IMR-90 (cell line): Measurements from ENCODE around the gene CDRT4. TPM values are rescaled to one million over a fixed set of nuclear protein-coding genes. Genes with fewer than 3 reads are reported as not detected.

Experiments
- ATAC-seq: fragments of 200-7000 bp; cut with Tn5 transposase; 2 replicates; pipeline ENCODE4 v1.9.1; 2020; ENCODE audit warnings: low read depth, mild to moderate bottlenecking, moderate library complexity
- BruUV-seq: library from RNA; stranded (reverse); fragments of 400-500 nt; replicated peaks from 2 replicates; lab custom pipeline; 2021; lab: Mats Ljungman, UMichigan
- CTCF ChIA-PET: fragments of 300-600 bp; formaldehyde crosslinking; extraction: SDS; loops from one replicate; lab custom pipeline; 2021; ENCODE audit warnings: antibody characterized with exemption; lab: Yijun Ruan, JAX
- POLR2A ChIA-PET: fragments of 300-600 bp; sonication (Branson Sonifier 250); formaldehyde crosslinking; loops from one replicate; lab custom pipeline; 2022; ENCODE audit warnings: antibody characterized with exemption; ENCODE audit not compliant: unreplicated experiment; lab: Charles Lee
- DNase-seq: peaks from one replicate; pipeline ENCODE4 v3.0.0; 2013
- H2AFZ ChIP-seq: replicated peaks from 2 replicates; pipeline ENCODE3; 2013; ENCODE audit warnings: low read length, mild to moderate bottlenecking; ENCODE audit not compliant: poor library complexity
- H2AK5ac ChIP-seq: 2 replicates; pipeline ENCODE4 v1.6.1; 2013; ENCODE audit warnings: low read depth, low read length, inconsistent platforms
- H2AK9ac ChIP-seq: replicated peaks from 2 replicates; pipeline ENCODE3; 2013; ENCODE audit warnings: mild to moderate bottlenecking, low read depth, low read length, moderate library complexity; ENCODE audit not compliant: poor library complexity
- H2BK120ac ChIP-seq: 2 replicates; pipeline ENCODE4 v1.6.1; 2013; ENCODE audit warnings: low read depth, low read length, inconsistent platforms
- H2BK15ac ChIP-seq: 3 replicates; pipeline ENCODE4 v1.6.1; 2013; ENCODE audit warnings: low read depth, low read length, inconsistent platforms
- H2BK20ac ChIP-seq: 2 replicates; pipeline ENCODE4 v1.6.1; 2013; ENCODE audit warnings: low read depth, mild to moderate bottlenecking, inconsistent platforms, low read length, moderate library complexity
- H2BK5ac ChIP-seq: 2 replicates; pipeline ENCODE4 v1.6.1; 2013; ENCODE audit warnings: mild to moderate bottlenecking, low read depth, low read length, inconsistent platforms; ENCODE audit not compliant: poor library complexity, severe bottlenecking
- H3K14ac ChIP-seq: replicated peaks from 2 replicates; pipeline ENCODE4 v1.6.1; 2013; ENCODE audit warnings: low read depth, low read length, inconsistent platforms
- H3K18ac ChIP-seq: 2 replicates; pipeline ENCODE4 v1.6.1; 2013; ENCODE audit warnings: low read depth, low read length, control low read depth
- H3K23ac ChIP-seq: 2 replicates; pipeline ENCODE4 v1.6.1; 2013; ENCODE audit warnings: low read depth, low read length, inconsistent platforms
- H3K27ac ChIP-seq: 2 replicates; pipeline ENCODE4 v1.5.1; 2013; ENCODE audit warnings: mild to moderate bottlenecking, control low read depth, low read length; ENCODE audit not compliant: insufficient read depth
- H3K27me3 ChIP-seq: 2 replicates; pipeline ENCODE4 v1.6.1; 2013; ENCODE audit warnings: low read length; ENCODE audit not compliant: control insufficient read depth, insufficient read depth
- H3K36me3 ChIP-seq: 2 replicates; pipeline ENCODE4 v1.6.1; 2013; ENCODE audit warnings: low read length, mixed read lengths; ENCODE audit not compliant: control insufficient read depth, insufficient read depth
- H3K4ac ChIP-seq: 2 replicates; pipeline ENCODE4 v1.6.1; 2013; ENCODE audit warnings: low read depth, low read length, inconsistent platforms
- H3K4me1 ChIP-seq: 2 replicates; pipeline ENCODE4 v1.6.1; 2013; ENCODE audit warnings: low read length, mixed read lengths; ENCODE audit not compliant: control insufficient read depth, insufficient read depth
- H3K4me2 ChIP-seq: 2 replicates; pipeline ENCODE4 v1.6.1; 2013; ENCODE audit warnings: low read depth, mild to moderate bottlenecking, control low read depth, low read length, moderate library complexity
- H3K4me3 ChIP-seq: 2 replicates; pipeline ENCODE4 v1.5.1; 2013; ENCODE audit warnings: low read depth, mild to moderate bottlenecking, control low read depth, low read length, moderate library complexity; ENCODE audit not compliant: insufficient read depth
- H3K56ac ChIP-seq: 2 replicates; pipeline ENCODE4 v1.6.1; 2013; ENCODE audit warnings: low read length, inconsistent platforms; ENCODE audit not compliant: insufficient read depth; ENCODE audit errors: extremely low read depth
- H3K79me1 ChIP-seq, 2 experiments: 2 replicates each; pipeline ENCODE4 v1.6.1; 2013; ENCODE audit warnings: low read length in 2 of 2, inconsistent platforms in 1 of 2, low read depth in 1 of 2
- H3K9ac ChIP-seq: 2 replicates; pipeline ENCODE4 v1.6.1; 2013; ENCODE audit warnings: low read depth, low read length, control low read depth
- H3K9me1 ChIP-seq: 2 replicates; pipeline ENCODE4 v1.6.1; 2013; ENCODE audit warnings: low read length, inconsistent platforms; ENCODE audit not compliant: insufficient read depth
- H3K9me3 ChIP-seq: 2 replicates; pipeline ENCODE4 v1.6.1; 2013; ENCODE audit warnings: low read length; ENCODE audit not compliant: control insufficient read depth, insufficient read depth
- H4K20me1 ChIP-seq: 2 replicates; pipeline ENCODE4 v1.6.1; 2013; ENCODE audit warnings: low read length, inconsistent platforms; ENCODE audit not compliant: insufficient read depth
- H4K5ac ChIP-seq: 2 replicates; pipeline ENCODE4 v1.6.1; 2013; ENCODE audit warnings: mild to moderate bottlenecking, low read depth, low read length, control low read depth
- H4K8ac ChIP-seq, 2 experiments: 2 replicates each; pipeline ENCODE4 v1.6.1; 2013; ENCODE audit warnings: low read depth in 2 of 2, low read length in 2 of 2, control low read depth in 1 of 2, inconsistent platforms in 1 of 2
- H4K91ac ChIP-seq: 2 replicates; pipeline ENCODE4 v1.6.1; 2013; ENCODE audit warnings: low read depth, low read length, inconsistent platforms; ENCODE audit not compliant: insufficient read depth
- MAFK ChIP-seq: IDR thresholded peaks from 2 replicates; pipeline ENCODE4 v1.6.1; 2012; ENCODE audit warnings: low read depth, low read length, improper control_type of control experiment
- RCOR1 ChIP-seq: IDR thresholded peaks from 2 replicates; pipeline ENCODE4 v1.6.1; 2012; ENCODE audit warnings: mild to moderate bottlenecking, low read length, improper control_type of control experiment; ENCODE audit not compliant: insufficient replicate concordance
- SMC3 ChIP-seq: fragments of 150-350 bp; IDR thresholded peaks from 2 replicates; pipeline ENCODE4 v1.6.1; 2016; ENCODE audit warnings: low read depth, mild to moderate bottlenecking, antibody characterized with exemption, low read length, moderate library complexity
- dilution Hi-C: fragments of 300-500 bp; cut with HindIII; formaldehyde crosslinking; loops from one replicate; pipeline ENCODE4 v1.14.3; 2018; ENCODE audit warnings: low sequenced_read_pairs; ENCODE audit not compliant: unreplicated experiment
- in situ Hi-C: fragments of 300-500 bp; cut with MboI; formaldehyde crosslinking; loops from 3 replicates; pipeline ENCODE4 v1.14.3; 2019; ENCODE audit warnings: low sequenced_read_pairs, inconsistent platforms, mixed read lengths
- intact Hi-C: fragments of 100-400 bp; cut with micrococcal nuclease; formaldehyde crosslinking; loops from 2 replicates; pipeline ENCODE4 v1.10.0; 2022
- polyA plus RNA-seq, 3 experiments: library from polyadenylated mRNA; depleted of rRNA; stranded (reverse); fragments of >200 nt; gene quantifications; 2 replicates each; pipeline ENCODE4 v1.2.3, GENCODE V29; 2012; ENCODE audit warnings: low replicate concordance in 1 of 3
- total RNA-seq: library from RNA; depleted of rRNA; stranded (reverse); fragments of >200 nt; gene quantifications from 2 replicates; pipeline ENCODE4 v1.2.3, GENCODE V29; 2012

CDRT4 gene
- total and polyA plus RNA-seq, 2 of the 4 experiments (the other 2 are of a cell fraction): 0.90 to 3.7 TPM

DNA sequence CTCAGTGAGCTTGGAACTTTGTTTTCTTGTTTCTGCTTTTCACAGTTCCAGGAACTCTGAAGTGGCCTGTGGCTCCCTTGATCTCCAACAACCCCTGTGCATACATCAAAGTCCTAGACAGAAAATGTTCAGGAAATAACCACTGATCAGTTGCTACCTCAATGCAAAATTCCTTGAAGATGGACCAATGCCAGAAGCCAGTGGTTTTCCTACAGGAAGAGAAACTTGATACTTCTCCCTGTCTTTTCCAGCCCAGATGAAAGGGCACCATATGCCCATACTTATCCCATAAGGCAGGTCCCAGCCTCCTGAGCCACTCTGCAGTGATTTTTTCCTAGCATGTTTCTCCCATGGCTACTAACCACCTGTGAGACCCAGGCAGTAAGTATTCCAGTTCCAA, 12.3 kb upstream of the CDRT4 start:
- ATAC-seq: no peak

More for the DNA sequence above, 12.3 kb upstream of the CDRT4 start:
- Histone ChIP-seq H2AFZ (no peak overlapping the region), H3K4me2 (no peak overlapping the region), H4K8ac (no peak overlapping the region), H3K4me3 (no peak overlapping the region), H2AK5ac (no peak overlapping the region), H3K14ac (peak overlapping the region; percentile 9; the same call in 1 of the 2 replicates), H3K23ac (no peak overlapping the region), H2BK120ac (no peak overlapping the region), H4K91ac (no peak overlapping the region), H3K4ac (no peak overlapping the region), H3K4me1 (peaks cover 8% of the 10 kb centered on the region), H2AK9ac (no peak overlapping the region), H3K27ac (no peak overlapping the region), H3K56ac (no peak overlapping the region), H2BK5ac (no peak overlapping the region), H3K36me3 (no peaks in the 10 kb centered on the region), H3K9me3 (no peaks in the 10 kb centered on the region), H3K79me1 (no peaks in the 10 kb centered on the region), H2BK15ac (no peak overlapping the region), H4K20me1 (no peaks in the 10 kb centered on the region), H3K27me3 (no peaks in the 10 kb centered on the region), H3K9me1 (peaks cover 6% of the 10 kb centered on the region; the same call in 1 of the 2 replicates), H4K5ac (no peak overlapping the region), H2BK20ac (no peak overlapping the region), H3K9ac (no peak overlapping the region), H3K18ac (no peak overlapping the region)
- no TSS peak for BruUV-seq
- TF ChIP-seq MAFK (no peak), RCOR1 (no peak), SMC3 (no peak)
- intact Hi-C loops: no loop called here
- POLR2A ChIA-PET: no interaction called here
- dilution Hi-C loops: no loop called here
- CTCF ChIA-PET: interaction anchor here (1.0 kb wide), 1 partner anchor 218 kb away, joined by 3 read pairs; no protein-coding TSS in a partner anchor
- DNase-seq: peak; percentile 41
- in situ Hi-C loops: no loop called here
